GM23338 (cell line): ENCODE data around the gene CDYL. TPM values are rescaled to one million over a fixed set of nuclear protein-coding genes. Genes with fewer than 3 reads are reported as not detected.

ENCODE experiments used
- ATAC-seq: fragments of 200-7000 bp; cut with Tn5 transposase; 3 replicates; pipeline ENCODE4 v1.9.1; 2020
- DNase-seq: peaks from one replicate; pipeline ENCODE4 v3.0.0-alpha.2; 2015; ENCODE audit warnings: low spot score
- H2AFZ ChIP-seq: fragments of 200-600 bp; sonication (generic); 2 replicates; pipeline ENCODE4 v1.8.0; 2016; ENCODE audit warnings: antibody characterized with exemption, mild to moderate bottlenecking, moderate library complexity
- H3F3A ChIP-seq: fragments of 200-600 bp; sonication (generic); replicated peaks from 2 replicates; pipeline ENCODE4 v1.8.0; 2017; ENCODE audit warnings: antibody characterized with exemption, mixed run types, low read depth
- H3K27ac ChIP-seq: fragments of 200-600 bp; sonication (generic); 2 replicates; pipeline ENCODE4 v1.6.1; 2016; ENCODE audit warnings: low read depth
- H3K27me3 ChIP-seq: fragments of 200-600 bp; sonication (generic); 2 replicates; pipeline ENCODE4 v1.8.0; 2016; ENCODE audit warnings: mild to moderate bottlenecking, mixed run types, moderate library complexity; ENCODE audit not compliant: insufficient read depth
- H3K36me3 ChIP-seq: fragments of 200-600 bp; sonication (generic); 2 replicates; pipeline ENCODE4 v1.8.0; 2016; ENCODE audit warnings: mild to moderate bottlenecking; ENCODE audit not compliant: insufficient read depth
- H3K4me1 ChIP-seq: fragments of 200-600 bp; sonication (generic); 2 replicates; pipeline ENCODE4 v1.8.0; 2016; ENCODE audit warnings: mild to moderate bottlenecking, moderate library complexity; ENCODE audit not compliant: insufficient read depth
- H3K4me2 ChIP-seq: fragments of 200-600 bp; sonication (generic); 2 replicates; pipeline ENCODE4 v1.7.1; 2017; ENCODE audit warnings: mixed run types
- H3K4me3 ChIP-seq: fragments of 200-600 bp; sonication (generic); 2 replicates; pipeline ENCODE4 v1.6.1; 2016; ENCODE audit warnings: mixed run types
- H3K79me2 ChIP-seq: fragments of 200-600 bp; sonication (generic); replicated peaks from 2 replicates; pipeline ENCODE4 v1.8.0; 2017; ENCODE audit warnings: mild to moderate bottlenecking; ENCODE audit not compliant: insufficient read depth
- H3K9me2 ChIP-seq: fragments of 200-600 bp; sonication (generic); 2 replicates; pipeline ENCODE4 v1.8.0; 2017; ENCODE audit not compliant: insufficient read depth
- H4K20me1 ChIP-seq: fragments of 200-600 bp; sonication (generic); replicated peaks from 2 replicates; pipeline ENCODE4 v1.8.0; 2017; ENCODE audit warnings: mild to moderate bottlenecking; ENCODE audit not compliant: insufficient read depth
- H3K27ac Mint-ChIP-seq: 2 replicates; pipeline ENCODE4 v1.8.0; 2020; ENCODE audit warnings: inconsistent platforms, mild to moderate bottlenecking, moderate library complexity, mixed read lengths
- H3K27me3 Mint-ChIP-seq: 3 replicates; pipeline ENCODE4 v1.8.0; 2022; ENCODE audit warnings: low read depth, mild to moderate bottlenecking, moderate library complexity, mixed read lengths, inconsistent platforms; ENCODE audit not compliant: insufficient read depth, poor library complexity
- H3K36me3 Mint-ChIP-seq: 3 replicates; pipeline ENCODE4 v1.8.0; 2021; ENCODE audit warnings: low read depth, mild to moderate bottlenecking, inconsistent platforms, moderate library complexity, mixed read lengths
- H3K4me1 Mint-ChIP-seq: 3 replicates; pipeline ENCODE4 v1.8.0; 2020; ENCODE audit warnings: mild to moderate bottlenecking, inconsistent platforms, mixed read lengths
- H3K4me3 Mint-ChIP-seq: 3 replicates; pipeline ENCODE4 v1.8.0; 2021; ENCODE audit warnings: moderate library complexity, mild to moderate bottlenecking, inconsistent platforms, mixed read lengths
- H3K9me3 Mint-ChIP-seq: 3 replicates; pipeline ENCODE4 v1.8.0; 2020; ENCODE audit warnings: moderate library complexity, mild to moderate bottlenecking, inconsistent platforms, mixed read lengths
- CREB1 ChIP-seq: fragments of 250-450 bp; sonication (Bioruptor Pico); IDR thresholded peaks from 2 replicates; pipeline ENCODE4 v1.5.0; 2020; ENCODE audit warnings: low read depth, mild to moderate bottlenecking, moderate library complexity
- EZH2 ChIP-seq: fragments of 200-600 bp; sonication (generic); IDR thresholded peaks from one replicate; pipeline ENCODE4 v1.8.0; 2017; ENCODE audit warnings: antibody characterized with exemption, mild to moderate bottlenecking, low read depth; ENCODE audit not compliant: unreplicated experiment
- EZH2phosphoT487 ChIP-seq: fragments of 200-600 bp; sonication (generic); IDR thresholded peaks from one replicate; pipeline ENCODE4 v1.8.1; 2018; ENCODE audit warnings: antibody characterized with exemption; ENCODE audit not compliant: unreplicated experiment
- JUNB ChIP-seq: IDR thresholded peaks from one replicate; pipeline ENCODE4 v1.6.1; 2016; ENCODE audit warnings: antibody characterized with exemption; ENCODE audit not compliant: unreplicated experiment
- POLR2AphosphoS5 ChIP-seq: IDR thresholded peaks from 2 replicates; pipeline ENCODE4 v1.6.1; 2016; ENCODE audit warnings: antibody characterized with exemption, low read depth
- STAT1 ChIP-seq: IDR thresholded peaks from one replicate; pipeline ENCODE4 v1.6.1; 2016; ENCODE audit warnings: antibody characterized with exemption; ENCODE audit not compliant: unreplicated experiment
- ZNF114 ChIP-seq: fragments of 250-450 bp; sonication (Bioruptor Pico); IDR thresholded peaks from 2 replicates; pipeline ENCODE4 v1.5.0; 2020; ENCODE audit warnings: mild to moderate bottlenecking, moderate library complexity
- ZNF331 ChIP-seq: fragments of 250-450 bp; sonication (Bioruptor Pico); IDR thresholded peaks from 2 replicates; pipeline ENCODE4 v1.5.0; 2020; ENCODE audit warnings: low read depth, mild to moderate bottlenecking, moderate library complexity
- polyA plus RNA-seq: library from polyadenylated mRNA; unstranded; fragments of >200 nt; fragmentation: Nextera tagmentation; extraction: Ambion mirVana; gene quantifications from 2 replicates; pipeline ENCODE4 v1.2.1, GENCODE V29; 2016
- total RNA-seq: library from RNA; depleted of rRNA; stranded (reverse); fragments of >200 nt; shearing (Covaris generic); gene quantifications from 2 replicates; pipeline ENCODE4 v1.2.3, GENCODE V29; 2014
- TF ChIP-seq, protein P1 (sequence below): fragments of 250-450 bp; sonication (Bioruptor Pico); IDR thresholded peaks from 2 replicates; pipeline ENCODE4 v1.5.0; 2020; ENCODE audit warnings: mild to moderate bottlenecking, moderate library complexity
- TF ChIP-seq, protein P2 (sequence below): IDR thresholded peaks from 2 replicates; pipeline ENCODE4 v1.6.1; 2016; ENCODE audit warnings: antibody characterized with exemption
- TF ChIP-seq, protein P3 (sequence below), 2 experiments: fragments of 200-600 bp in 1 of 2; sonication (generic) in 1 of 2; conservative IDR thresholded peaks; 2 replicates each; pipeline versions ENCODE4 v1.5.1 to v1.6.1; 2016 to 2017; ENCODE audit warnings: antibody characterized with exemption in 2 of 2, low read depth in 2 of 2, mild to moderate bottlenecking in 2 of 2, moderate library complexity in 1 of 2

CDYL gene
- total and polyA plus RNA-seq, 2 experiments from 2014 or later: 67.2 to 128 TPM

DNA sequence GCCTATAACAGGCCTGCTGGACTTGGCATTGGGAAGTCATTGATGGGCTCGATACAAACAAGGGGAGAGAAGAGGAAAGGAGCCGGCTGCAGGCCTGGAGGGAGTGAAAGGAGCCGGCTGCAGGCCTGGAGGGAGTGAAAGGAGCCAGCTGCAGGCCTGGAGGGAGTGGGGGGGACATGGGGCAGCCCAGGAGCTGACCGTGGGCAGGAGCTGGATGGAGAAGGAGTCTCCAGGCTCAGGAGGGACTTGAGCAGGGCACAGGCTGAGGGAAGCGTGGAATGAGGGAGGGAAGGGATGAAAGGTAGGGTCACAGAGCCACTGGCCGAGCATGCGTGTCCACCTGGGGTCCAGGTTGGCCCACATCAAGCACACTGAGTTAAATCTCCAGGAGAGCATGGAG, 195.6 kb downstream of the CDYL start:
- Mint-ChIP-seq H3K27me3 (peaks cover 5% of the 10 kb centered on the region), H3K36me3 (no peaks in the 10 kb centered on the region), H3K27ac (no peak overlapping the region), H3K4me3 (no peak overlapping the region), H3K9me3 (peaks cover 8% of the 10 kb centered on the region; the same call in 2 of the 3 replicates), H3K4me1 (peaks cover 19% of the 10 kb centered on the region)
- Histone ChIP-seq H2AFZ (no peak overlapping the region), H4K20me1 (no peaks in the 10 kb centered on the region), H3K79me2 (no peaks in the 10 kb centered on the region), H3K27ac (no peak overlapping the region), H3K36me3 (no peaks in the 10 kb centered on the region), H3F3A (no peaks in the 10 kb centered on the region), H3K4me1 (peaks cover 7% of the 10 kb centered on the region; the same call in 1 of the 2 replicates), H3K27me3 (no peaks in the 10 kb centered on the region), H3K4me3 (no peak overlapping the region), H3K9me2 (peaks cover 5% of the 10 kb centered on the region; the same call in 1 of the 2 replicates), H3K4me2 (no peak overlapping the region)
- ATAC-seq: no peak
- no peak for DNase-seq
- TF ChIP-seq, protein P1, sequence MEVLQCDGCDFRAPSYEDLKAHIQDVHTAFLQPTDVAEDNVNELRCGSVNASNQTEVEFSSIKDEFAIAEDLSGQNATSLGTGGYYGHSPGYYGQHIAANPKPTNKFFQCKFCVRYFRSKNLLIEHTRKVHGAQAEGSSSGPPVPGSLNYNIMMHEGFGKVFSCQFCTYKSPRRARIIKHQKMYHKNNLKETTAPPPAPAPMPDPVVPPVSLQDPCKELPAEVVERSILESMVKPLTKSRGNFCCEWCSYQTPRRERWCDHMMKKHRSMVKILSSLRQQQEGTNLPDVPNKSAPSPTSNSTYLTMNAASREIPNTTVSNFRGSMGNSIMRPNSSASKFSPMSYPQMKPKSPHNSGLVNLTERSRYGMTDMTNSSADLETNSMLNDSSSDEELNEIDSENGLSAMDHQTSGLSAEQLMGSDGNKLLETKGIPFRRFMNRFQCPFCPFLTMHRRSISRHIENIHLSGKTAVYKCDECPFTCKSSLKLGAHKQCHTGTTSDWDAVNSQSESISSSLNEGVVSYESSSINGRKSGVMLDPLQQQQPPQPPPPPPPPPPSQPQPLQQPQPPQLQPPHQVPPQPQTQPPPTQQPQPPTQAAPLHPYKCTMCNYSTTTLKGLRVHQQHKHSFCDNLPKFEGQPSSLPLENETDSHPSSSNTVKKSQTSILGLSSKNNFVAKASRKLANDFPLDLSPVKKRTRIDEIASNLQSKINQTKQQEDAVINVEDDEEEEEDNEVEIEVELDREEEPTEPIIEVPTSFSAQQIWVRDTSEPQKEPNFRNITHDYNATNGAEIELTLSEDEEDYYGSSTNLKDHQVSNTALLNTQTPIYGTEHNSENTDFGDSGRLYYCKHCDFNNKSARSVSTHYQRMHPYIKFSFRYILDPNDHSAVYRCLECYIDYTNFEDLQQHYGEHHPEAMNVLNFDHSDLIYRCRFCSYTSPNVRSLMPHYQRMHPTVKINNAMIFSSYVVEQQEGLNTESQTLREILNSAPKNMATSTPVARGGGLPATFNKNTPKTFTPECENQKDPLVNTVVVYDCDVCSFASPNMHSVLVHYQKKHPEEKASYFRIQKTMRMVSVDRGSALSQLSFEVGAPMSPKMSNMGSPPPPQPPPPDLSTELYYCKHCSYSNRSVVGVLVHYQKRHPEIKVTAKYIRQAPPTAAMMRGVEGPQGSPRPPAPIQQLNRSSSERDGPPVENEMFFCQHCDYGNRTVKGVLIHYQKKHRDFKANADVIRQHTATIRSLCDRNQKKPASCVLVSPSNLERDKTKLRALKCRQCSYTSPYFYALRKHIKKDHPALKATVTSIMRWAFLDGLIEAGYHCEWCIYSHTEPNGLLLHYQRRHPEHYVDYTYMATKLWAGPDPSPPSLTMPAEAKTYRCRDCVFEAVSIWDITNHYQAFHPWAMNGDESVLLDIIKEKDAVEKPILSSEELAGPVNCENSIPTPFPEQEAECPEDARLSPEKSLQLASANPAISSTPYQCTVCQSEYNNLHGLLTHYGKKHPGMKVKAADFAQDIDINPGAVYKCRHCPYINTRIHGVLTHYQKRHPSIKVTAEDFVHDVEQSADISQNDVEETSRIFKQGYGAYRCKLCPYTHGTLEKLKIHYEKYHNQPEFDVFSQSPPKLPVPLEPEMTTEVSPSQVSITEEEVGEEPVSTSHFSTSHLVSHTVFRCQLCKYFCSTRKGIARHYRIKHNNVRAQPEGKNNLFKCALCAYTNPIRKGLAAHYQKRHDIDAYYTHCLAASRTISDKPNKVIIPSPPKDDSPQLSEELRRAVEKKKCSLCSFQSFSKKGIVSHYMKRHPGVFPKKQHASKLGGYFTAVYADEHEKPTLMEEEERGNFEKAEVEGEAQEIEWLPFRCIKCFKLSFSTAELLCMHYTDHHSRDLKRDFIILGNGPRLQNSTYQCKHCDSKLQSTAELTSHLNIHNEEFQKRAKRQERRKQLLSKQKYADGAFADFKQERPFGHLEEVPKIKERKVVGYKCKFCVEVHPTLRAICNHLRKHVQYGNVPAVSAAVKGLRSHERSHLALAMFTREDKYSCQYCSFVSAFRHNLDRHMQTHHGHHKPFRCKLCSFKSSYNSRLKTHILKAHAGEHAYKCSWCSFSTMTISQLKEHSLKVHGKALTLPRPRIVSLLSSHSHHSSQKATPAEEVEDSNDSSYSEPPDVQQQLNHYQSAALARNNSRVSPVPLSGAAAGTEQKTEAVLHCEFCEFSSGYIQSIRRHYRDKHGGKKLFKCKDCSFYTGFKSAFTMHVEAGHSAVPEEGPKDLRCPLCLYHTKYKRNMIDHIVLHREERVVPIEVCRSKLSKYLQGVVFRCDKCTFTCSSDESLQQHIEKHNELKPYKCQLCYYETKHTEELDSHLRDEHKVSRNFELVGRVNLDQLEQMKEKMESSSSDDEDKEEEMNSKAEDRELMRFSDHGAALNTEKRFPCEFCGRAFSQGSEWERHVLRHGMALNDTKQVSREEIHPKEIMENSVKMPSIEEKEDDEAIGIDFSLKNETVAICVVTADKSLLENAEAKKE (CRISPR knock-in tag): no peak
- TF ChIP-seq EZH2 (no peak), CREB1 (no peak), EZH2phosphoT487 (no peak), STAT1 (no peak), ZNF331 (CRISPR knock-in tag) (no peak), ZNF114 (CRISPR knock-in tag) (no peak), JUNB (no peak), POLR2AphosphoS5 (no peak)
- TF ChIP-seq, protein P2, sequence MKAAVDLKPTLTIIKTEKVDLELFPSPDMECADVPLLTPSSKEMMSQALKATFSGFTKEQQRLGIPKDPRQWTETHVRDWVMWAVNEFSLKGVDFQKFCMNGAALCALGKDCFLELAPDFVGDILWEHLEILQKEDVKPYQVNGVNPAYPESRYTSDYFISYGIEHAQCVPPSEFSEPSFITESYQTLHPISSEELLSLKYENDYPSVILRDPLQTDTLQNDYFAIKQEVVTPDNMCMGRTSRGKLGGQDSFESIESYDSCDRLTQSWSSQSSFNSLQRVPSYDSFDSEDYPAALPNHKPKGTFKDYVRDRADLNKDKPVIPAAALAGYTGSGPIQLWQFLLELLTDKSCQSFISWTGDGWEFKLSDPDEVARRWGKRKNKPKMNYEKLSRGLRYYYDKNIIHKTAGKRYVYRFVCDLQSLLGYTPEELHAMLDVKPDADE: no peak
- TF ChIP-seq, protein P3, sequence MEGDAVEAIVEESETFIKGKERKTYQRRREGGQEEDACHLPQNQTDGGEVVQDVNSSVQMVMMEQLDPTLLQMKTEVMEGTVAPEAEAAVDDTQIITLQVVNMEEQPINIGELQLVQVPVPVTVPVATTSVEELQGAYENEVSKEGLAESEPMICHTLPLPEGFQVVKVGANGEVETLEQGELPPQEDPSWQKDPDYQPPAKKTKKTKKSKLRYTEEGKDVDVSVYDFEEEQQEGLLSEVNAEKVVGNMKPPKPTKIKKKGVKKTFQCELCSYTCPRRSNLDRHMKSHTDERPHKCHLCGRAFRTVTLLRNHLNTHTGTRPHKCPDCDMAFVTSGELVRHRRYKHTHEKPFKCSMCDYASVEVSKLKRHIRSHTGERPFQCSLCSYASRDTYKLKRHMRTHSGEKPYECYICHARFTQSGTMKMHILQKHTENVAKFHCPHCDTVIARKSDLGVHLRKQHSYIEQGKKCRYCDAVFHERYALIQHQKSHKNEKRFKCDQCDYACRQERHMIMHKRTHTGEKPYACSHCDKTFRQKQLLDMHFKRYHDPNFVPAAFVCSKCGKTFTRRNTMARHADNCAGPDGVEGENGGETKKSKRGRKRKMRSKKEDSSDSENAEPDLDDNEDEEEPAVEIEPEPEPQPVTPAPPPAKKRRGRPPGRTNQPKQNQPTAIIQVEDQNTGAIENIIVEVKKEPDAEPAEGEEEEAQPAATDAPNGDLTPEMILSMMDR (conservative IDR thresholded peaks at IDR 0.05; ENCODE audit: low read depth in 2 of 2): no peak
